Lower leg skin (tissue), 3 donors: ENCODE results near the gene FAM53A.

Experiments
- CTCF ChIP-seq, 3 donors: fragments of 450-650 bp; IDR thresholded peaks; one replicate each; pipeline ENCODE4 v1.5.1; 2016; ENCODE audit warnings: antibody characterized with exemption in 3 of 3, mild to moderate bottlenecking in 3 of 3, moderate library complexity in 2 of 3
- POLR2A ChIP-seq, 2 donors: fragments of 450-650 bp; IDR thresholded peaks; one replicate each; pipeline ENCODE4 v1.6.1; 2016 to 2017; ENCODE audit warnings: antibody characterized with exemption in 2 of 2, mild to moderate bottlenecking in 1 of 2, moderate library complexity in 1 of 2

GRCh38 chr4:1669270-1669669, 14.8 kb downstream of the FAM53A start:
- TF ChIP-seq CTCF (IDR thresholded peaks at IDR 0.05) = no peak
- no peak for TF ChIP-seq POLR2A (IDR thresholded peaks at IDR 0.05)
